HG03135 (cell line): Measurements from ENCODE around the gene TMEM14B.
"Not testable (repeated sequence)": the region's sequence is repeated elsewhere in the genome, so short reads cannot be mapped to it uniquely, and the experiment has no call there.

ENCODE experiments used
- ATAC-seq: cut with Tn5 transposase; IDR thresholded peaks from one replicate; pipeline ENCODE4 v1.9.1; 2021; ENCODE audit warnings: mild to moderate bottlenecking, moderate library complexity; ENCODE audit not compliant: unreplicated experiment

Gene TMEM14B

GRCh38 chr6:10747251-10747972 is at the start of gene TMEM14B:
TSS of gene TMEM14B (plus strand) at chr6:10747805. CDS start at chr6:10749246, 1,441 bp downstream.
- ATAC-seq: peak; percentile 96

- no peak for ATAC-seq
These were observed 33.6 kb upstream of the TMEM14B start for GRCh38 chr6:10713962-10714361.

- ATAC-seq: no peak
These were observed 28.2 kb upstream of the TMEM14B start for GRCh38 chr6:10719296-10719963.

- no peak for ATAC-seq
These were observed 27.7 kb upstream of the TMEM14B start for GRCh38 chr6:10719964-10720264.

- peak; percentile 35 for ATAC-seq
These were observed 27.2 kb upstream of the TMEM14B start for GRCh38 chr6:10720265-10720959.

GRCh38 chr6:10720960-10721849 is 26.4 kb upstream of the TMEM14B start:
- not testable (repeated sequence) for ATAC-seq

- no peak for ATAC-seq
These were observed 25.6 kb upstream of the TMEM14B start for GRCh38 chr6:10721850-10722569.

GRCh38 chr6:10722570-10722819 is 25.1 kb upstream of the TMEM14B start:
- no peak for ATAC-seq

GRCh38 chr6:10722820-10723566 is 24.6 kb upstream of the TMEM14B start, which contains the start of gene TMEM14C:
TSS of gene TMEM14C (plus strand) at chr6:10723070. CDS start at chr6:10724614, 1,544 bp downstream.
- peak; percentile 96 for ATAC-seq

- no peak for ATAC-seq
These were observed 24.1 kb upstream of the TMEM14B start for GRCh38 chr6:10723567-10723881.

- ATAC-seq: no peak
These were observed 22.6 kb upstream of the TMEM14B start for GRCh38 chr6:10725044-10725443.

GRCh38 chr6:10725716-10726115 is 21.9 kb upstream of the TMEM14B start:
- ATAC-seq: no peak

- no peak for ATAC-seq
These were observed 17.4 kb upstream of the TMEM14B start for GRCh38 chr6:10730254-10730653.

GRCh38 chr6:10733151-10733715 is 14.4 kb upstream of the TMEM14B start:
- no peak for ATAC-seq

GRCh38 chr6:10733863-10734262 is 13.7 kb upstream of the TMEM14B start:
- ATAC-seq: no peak

- no peak for ATAC-seq
These were observed 10.9 kb upstream of the TMEM14B start for GRCh38 chr6:10736731-10737130.

GRCh38 chr6:10740061-10740460 is 7.5 kb upstream of the TMEM14B start:
- no peak for ATAC-seq

GRCh38 chr6:10741643-10742042 is 6.0 kb upstream of the TMEM14B start:
- ATAC-seq: not testable (repeated sequence)

- no peak for ATAC-seq
These were observed 5.4 kb upstream of the TMEM14B start for GRCh38 chr6:10742251-10742650.

- ATAC-seq: no peak
These were observed 4.1 kb upstream of the TMEM14B start for GRCh38 chr6:10743515-10743914.
